Activated T-helper 1 cell treated with anti-CD3 and anti-CD28 coated beads, Interleukin-2, amount 50 U/mL, for 16 hours (primary cell): ENCODE results near the gene TTC1.

ENCODE experiments used
- DNase-seq, 2 donors: peaks; one replicate each; pipeline ENCODE4 v3.0.0-alpha.2; 2020; ENCODE audit warnings: low read depth in 1 of 2, low spot score in 1 of 2

Gene TTC1

DNA sequence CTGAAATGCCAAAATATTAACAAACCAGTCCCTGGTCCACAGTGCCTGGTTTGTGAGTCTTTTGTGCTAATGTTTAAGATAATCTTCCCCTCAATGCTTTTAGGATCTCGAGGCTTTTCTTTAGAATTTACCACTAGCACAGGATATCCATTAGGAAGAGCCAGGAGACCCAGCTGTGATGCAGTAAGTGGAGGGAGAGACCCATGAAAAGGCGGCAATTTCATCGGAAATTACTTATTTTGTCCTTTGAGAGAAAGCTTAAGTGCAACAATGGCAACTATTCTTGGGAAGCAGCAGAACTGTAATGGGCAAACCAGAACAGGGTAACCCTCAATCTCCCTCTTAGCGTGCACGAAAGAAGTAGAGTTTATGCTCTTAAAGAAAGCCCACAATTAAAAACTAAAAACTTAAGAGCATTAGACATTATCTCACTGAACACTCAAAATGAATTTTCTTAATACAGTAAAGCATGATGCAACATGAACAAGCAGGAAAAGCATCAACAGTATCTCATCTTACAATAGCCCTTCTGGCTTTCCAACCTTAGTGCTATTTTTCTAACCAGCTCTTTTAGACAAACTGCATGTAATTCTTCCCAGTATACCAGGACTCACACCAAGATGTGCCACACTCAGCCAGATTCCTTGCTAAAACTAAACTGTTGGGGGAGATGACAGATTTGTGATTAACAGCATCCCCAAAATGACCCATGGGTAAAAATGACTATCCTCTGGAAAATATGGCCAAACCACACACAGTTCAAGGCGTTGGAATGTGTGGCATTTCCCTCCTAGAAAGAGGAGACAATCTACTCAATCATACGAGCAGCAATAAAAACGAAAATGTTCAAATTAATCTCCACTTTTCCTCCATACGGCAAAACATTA is 73.9 kb downstream of the TTC1 start:
- DNase-seq = no peak

DNA sequence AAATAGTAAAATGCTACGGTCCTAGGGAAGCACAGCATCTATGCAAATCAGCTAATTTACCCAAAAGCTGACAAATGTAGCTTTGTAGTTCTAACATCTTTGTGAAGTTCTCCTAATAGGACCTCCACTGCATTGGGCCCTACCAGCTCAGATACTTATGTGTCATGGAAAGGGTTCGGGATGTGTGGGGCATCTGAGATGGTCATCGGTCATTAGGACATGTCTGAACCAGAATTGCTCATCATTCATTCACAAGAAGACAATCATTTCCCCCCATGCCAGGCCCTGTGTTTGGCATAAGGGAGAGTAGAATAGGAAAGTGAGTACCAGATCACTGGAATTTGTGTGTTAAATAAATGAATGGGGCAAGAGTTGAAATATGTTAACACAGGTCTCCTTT is 74.6 kb downstream of the TTC1 start:
- DNase-seq = no peak

DNA sequence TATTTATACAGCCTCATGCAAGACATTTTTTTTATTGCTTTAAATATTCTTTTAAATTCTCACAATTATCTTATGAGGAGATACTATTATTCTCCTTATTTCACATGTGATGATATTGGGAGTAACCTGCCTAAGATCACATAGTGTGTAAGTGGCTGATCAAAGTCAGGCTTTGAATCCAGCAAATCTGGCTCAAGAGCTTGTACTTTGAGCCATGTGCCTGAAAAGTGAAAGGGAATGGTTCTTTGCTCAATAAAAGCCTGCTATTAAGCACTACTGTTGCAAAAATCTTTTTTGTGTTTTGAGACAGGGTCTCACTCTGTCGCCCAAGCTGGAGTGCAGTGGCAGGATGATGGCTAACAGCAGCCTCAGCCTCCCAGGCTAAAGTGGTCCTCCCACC is 75.2 kb downstream of the TTC1 start:
- DNase-seq = no peak

DNA sequence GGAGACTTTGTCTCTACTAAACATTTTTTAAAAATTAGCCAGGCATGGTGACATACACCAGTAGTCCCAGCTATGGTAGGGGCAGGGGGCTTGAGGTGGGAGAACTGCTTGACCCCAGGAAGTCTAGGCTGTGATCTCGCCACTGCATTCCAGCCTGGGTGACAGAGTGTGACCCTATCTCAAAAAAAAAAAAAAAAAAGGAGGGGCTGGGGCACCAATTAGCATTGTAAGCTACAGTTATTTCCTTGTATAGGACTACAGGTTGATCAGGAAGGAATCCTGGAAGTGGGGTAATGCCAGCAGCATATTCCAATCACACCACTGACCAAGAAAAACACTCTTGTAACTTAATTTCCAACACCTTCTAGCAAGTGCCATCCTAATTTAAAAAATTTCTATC is 78.3 kb downstream of the TTC1 start:
- DNase-seq = no peak

DNA sequence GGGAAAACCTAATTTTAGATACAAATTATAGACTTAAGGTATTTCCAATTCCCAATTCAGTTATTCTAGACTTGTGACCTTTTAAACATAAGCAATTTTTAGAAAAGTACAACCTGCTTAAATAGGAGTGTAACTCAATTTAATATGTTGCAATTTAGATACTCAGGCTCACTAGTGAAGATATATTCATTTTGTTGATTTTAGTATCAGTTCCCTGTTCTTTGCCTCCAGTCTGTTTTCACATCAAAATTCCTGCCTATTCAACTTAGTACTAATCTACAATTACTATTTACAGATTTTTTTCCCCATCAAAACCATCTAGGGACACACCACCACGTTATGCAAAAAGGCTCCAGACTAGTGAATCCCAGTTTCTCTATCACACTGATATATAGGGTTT is 79.9 kb downstream of the TTC1 start:
- no peak for DNase-seq

DNA sequence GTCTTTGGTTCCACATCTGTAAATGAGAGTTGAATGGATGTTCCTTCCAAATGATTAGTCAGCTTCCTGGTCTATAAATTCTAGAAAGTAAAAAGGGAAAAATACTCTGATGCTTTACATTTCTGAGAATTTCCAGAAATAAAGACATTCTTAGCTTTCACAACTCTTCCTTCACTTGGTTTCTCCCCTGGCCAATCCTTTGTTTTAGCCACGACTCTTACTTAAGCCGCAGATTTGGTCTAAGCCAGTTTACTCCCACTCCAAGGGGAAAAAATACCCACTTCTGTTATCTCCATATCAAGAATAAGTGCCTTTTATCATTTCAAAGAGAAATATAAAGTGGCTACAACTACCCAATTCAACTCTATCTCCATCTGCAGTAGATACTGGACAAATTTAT is 80.6 kb downstream of the TTC1 start:
- no peak for DNase-seq

DNA sequence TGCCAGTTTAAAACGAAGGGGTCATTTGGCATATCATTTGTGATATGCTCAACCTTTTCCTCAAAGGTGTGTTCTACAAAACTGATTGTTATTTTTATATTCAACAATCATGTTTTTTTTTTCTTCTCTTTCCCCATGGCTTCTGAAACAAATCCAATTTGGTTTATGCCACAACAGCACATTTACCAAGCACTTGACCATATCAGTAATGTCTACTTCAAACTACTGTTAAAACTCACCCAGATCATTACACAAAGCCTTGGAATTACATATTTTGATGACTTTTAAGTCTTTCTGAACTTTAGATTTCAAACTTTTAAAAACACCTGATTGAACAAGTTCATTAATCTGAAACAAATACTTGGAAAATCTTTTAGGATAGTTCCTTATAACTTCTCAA is 81.1 kb downstream of the TTC1 start:
- no peak for DNase-seq

DNA sequence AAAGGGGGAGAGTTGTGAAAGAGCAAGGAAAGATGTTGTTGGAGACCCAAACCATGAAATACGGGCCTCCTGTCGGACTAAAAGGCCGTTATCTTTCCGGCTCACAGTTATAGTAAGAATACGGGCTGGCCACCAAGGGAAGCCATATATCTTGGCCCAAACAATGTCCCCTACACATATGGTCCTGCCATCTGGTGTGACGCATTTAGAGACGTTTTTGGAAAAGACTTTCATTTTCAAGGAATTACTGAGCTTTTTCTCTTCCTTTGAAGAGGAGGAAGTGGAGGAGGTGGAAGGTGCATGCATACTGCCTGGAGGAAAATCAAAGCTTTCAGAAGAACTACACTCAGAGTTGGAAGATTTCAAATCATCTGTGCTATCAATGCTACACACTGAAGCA is 83.6 kb downstream of the TTC1 start:
- no peak for DNase-seq

DNA sequence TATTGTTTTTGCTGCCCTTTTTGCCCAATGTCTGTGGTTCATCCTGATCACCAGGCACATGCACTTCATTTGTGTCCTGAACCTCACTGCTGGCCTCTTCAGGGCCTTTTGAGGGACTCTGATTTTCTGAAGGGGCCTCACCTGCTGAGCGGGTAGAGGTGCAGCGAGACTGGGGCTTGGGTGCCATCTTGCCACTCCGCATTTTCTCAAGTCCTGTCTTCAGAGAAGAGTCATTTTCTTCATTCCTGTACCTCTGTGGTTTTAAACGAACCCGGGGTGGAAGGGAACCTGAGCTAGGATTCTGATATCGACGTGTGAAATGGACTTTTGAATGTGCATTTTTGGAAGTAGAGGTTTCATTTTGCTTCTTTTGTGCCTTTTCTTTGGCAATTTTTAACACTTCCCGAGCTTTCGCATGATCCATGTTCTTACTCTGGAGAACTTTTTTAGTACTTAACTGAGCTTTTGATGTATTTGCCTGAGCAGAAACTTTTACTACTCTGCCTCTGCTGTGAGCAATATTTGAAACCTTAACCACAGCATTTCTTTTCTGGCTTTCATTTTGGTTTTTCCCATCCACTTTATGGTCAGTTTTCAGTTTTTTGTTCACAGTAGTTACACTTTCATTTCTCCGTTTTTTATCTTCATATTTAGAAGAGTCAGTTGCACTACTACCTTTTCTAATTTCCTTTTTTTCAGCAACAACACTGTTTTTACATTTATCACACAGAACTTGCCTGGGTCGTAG is 84.2 kb downstream of the TTC1 start:
- no peak for DNase-seq

DNA sequence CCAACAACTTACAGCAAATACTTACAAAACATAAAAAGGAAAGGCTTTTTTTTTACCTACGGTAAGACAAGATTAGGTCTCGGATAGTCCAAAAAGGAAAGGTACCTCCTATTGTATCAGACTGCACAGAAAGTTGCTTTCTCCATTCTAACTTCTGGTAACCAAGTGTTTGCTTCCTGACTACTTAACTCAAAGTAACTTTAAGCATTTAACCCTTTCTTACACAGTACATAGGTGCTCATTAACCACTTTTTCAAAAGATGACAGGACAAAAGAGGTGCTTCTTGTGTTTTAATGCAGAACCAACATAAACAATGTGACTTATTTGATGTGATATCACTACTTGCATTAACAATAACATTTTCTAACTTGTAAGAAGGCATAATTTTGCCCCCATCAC is 87.2 kb downstream of the TTC1 start:
- DNase-seq = no peak

DNA sequence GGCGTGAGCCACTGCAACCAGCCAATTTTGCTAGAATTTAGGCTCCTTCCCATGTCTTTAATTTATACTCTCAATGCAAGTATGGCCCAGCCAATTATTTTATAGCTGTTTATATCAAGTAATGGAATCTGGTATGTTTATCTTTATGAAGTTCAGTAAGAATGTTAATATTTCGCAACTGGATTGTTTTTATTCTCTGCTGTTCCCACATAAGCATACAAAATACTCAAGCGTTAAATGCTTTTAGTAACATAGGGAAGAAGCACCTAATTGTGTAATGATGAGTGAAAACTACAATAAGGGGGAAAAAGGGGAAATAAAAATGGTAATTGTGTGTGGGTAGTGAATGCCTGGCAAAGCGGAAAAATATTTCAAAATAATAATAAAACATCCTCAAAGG is 89.1 kb downstream of the TTC1 start:
- no peak for DNase-seq

DNA sequence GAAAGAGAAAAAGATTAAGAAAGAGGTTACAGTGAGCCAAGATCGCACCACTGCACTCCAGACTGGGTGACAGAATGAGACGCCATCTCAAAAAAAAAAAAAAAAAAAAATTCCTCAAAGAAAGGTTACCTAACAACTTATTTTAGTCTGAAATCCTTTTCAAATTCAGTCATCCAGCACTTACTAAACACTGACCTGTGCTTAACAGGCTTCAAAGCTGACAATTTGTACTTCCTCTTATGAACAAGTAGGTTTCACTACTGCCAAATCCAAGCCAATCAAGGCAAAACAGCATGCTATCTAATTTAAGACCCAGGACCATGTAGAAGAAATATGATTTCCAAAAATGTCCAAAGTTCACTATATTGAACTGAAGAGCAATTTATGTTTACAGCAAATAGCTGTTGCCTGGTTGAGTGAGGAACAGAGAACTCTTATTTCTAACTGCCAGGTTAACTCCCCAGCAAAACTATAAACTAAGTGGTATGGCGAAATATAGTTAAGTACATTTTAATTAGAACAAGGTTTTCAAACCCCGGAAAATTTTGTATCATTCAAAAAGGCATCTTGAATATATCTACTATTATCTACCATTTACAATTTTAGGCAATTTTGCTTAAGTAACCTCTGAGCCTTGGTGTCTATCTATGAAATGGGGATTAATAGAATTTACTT is 96.9 kb downstream of the TTC1 start:
- DNase-seq = no peak

DNA sequence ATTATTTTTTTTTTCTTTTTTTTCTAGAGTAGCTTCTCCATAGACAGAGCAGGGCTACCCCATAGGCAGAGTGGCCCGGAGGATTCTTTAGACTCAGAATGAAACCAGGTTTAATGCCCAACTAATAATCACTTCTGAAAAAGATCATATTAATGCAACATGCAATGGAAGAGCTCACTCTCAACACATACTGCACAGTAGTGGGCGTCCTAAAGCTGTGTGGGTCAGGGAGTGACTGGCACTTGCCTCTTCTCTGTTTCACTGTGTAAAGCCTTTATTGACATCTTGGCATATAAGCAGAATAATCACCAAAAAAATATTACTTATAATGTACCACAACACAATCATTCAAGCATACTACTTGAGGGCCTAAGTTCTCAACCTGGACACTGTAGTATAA is 99.2 kb downstream of the TTC1 start:
- no peak for DNase-seq
